GM10266 (cell line): ENCODE data around the gene RAPGEF1.

ENCODE experiments used
- DNase-seq: peaks from one replicate; pipeline ENCODE4 v3.0.0; 2012; ENCODE audit errors: extremely low spot score
- CTCF ChIP-seq: IDR thresholded peaks from 2 replicates; pipeline ENCODE4 v1.5.1; 2012; ENCODE audit warnings: mild to moderate bottlenecking, low read depth; ENCODE audit not compliant: control insufficient read depth, insufficient read depth; ENCODE audit errors: missing control alignments

The RAPGEF1 gene

DNA sequence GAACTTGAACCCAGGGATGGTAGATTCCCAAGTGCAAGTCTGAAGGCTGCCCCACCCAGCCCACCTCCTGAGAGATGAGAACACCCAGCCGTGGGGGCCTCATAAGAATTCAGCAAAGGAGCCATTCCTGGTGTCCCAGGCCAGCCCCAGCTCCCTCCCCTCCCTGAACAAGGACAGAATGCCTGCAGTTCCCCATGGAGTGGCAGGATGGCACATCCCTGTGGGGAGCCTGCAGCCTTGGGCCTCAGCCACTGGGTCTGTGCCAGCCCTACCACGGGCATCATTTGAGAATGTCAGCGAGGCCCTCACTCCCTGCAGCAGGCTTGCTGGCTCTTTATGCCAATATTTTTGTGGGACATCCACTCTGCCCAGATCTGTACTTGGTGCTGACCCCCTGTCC is 36.2 kb upstream of the RAPGEF1 start:
- no peak for TF ChIP-seq CTCF
- DNase-seq = no peak

DNA sequence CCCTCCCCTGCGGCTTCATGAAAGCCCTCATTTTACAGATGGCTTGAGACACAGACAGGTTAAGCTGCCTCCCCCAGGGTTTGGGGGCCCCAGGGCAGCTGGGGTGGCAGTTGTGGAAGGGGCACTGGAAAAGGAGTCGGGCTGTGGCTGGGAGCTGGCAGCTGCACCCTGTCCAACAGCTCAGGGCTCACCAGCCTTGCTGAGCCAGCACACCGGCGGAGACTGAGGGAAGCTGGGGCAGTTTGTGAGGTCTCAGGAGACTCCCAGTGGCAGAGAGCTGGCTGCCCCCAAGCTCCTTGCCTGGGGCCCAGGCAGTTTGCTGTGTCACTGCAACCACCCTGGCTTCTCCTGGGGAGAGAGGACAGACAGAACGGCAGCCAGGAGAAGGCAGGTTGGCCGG is 34.8 kb upstream of the RAPGEF1 start:
- no peak for TF ChIP-seq CTCF

GRCh38 chr9:131773911-131774379 is 34.1 kb upstream of the RAPGEF1 start:
- no peak for TF ChIP-seq CTCF
- DNase-seq = peak; percentile 63

More for the DNA sequence above, 34.8 kb upstream of the RAPGEF1 start:
- DNase-seq = no peak

DNA sequence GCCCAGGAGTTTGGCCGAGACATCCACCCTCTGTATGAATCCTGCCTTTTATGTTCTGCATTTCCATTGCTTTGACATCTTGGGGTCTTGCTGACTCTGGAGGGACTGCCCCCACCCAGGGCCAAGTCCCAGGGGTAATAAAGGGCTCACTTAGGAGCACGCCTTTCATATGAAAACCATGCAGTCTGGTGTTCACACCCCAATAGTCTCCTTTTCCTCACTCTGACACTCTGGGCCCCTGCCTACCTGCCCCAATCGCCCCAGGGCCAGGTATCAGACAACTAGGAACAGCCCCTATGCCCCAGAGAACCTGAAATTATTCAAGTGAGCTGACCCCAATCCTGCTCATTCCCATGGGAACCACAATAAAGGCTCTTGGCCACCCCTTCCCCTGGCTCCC is 33.1 kb upstream of the RAPGEF1 start:
- DNase-seq = no peak
- TF ChIP-seq CTCF = no peak

DNA sequence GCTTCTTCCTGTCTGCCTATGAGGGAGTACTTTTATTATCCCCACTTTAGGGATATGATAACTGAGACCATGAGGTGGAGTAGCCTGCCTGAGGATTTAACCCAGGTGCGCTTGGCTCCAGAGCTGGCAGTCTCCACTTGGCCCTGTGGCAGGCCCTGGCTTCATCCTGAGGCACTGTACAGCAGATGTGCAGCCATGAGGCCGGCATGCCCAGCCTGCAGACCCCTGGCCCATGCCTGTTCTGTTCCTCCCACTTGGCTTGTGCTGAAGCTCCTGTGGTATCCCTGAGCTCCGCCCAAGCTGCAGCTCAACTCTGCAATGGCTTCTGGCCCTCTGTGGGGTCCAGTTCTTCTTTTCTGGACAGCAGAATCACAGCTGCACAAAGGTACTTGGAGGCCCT is 31.8 kb upstream of the RAPGEF1 start:
- no peak for TF ChIP-seq CTCF
- DNase-seq = no peak

DNA sequence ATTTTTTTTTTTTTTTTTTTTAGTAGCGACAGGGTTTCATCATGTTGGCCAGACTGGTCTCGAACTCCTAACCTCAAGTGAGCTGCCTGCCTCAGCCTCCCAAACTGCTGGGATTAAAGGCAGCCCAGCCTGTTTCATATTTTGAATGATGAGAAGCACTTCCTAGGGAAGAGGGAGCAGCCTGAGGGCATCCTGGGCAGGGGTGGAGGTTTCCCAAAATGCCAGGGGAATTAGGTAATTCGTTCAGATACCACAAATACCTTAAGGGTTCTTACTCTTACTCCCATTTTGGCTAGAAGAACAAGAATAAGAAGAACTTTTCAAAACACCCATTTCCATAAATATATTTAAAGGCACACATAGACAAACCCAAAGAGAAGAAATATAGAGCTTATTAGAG is 29.5 kb upstream of the RAPGEF1 start:
- TF ChIP-seq CTCF = no peak
- DNase-seq = no peak

- DNase-seq = no peak
- TF ChIP-seq CTCF = no peak
Observed at GRCh38 chr9:131764568-131764967, 24.7 kb upstream of the RAPGEF1 start.
